Esophagus muscularis mucosa (tissue), 4 donors: ENCODE data around the gene ENOSF1. TPM values are rescaled to one million over a fixed set of nuclear protein-coding genes. Genes with fewer than 3 reads are reported as not detected.

Experiments used
- DNase-seq: peaks from one replicate; pipeline ENCODE4 v3.0.0-alpha.2; 2017; ENCODE audit errors: extremely low spot score
- H3K27ac ChIP-seq, 4 donors: fragments of 200-600 bp; sonication (generic); replicated peaks in 1 of 4; 1 replicate in 3 of 4; 2 replicates in 1 of 4; pipeline ENCODE4 v1.5.1; 2016 to 2019; ENCODE audit warnings: mild to moderate bottlenecking in 1 of 4
- H3K27me3 ChIP-seq, 4 donors: fragments of 200-600 bp; sonication (generic); one replicate each; pipeline versions ENCODE4 v1.5.1 to v1.6.0; 2016 to 2019
- H3K36me3 ChIP-seq, 4 donors: fragments of 200-600 bp; sonication (generic); one replicate each; pipeline ENCODE4 v1.5.1; 2016 to 2019
- H3K4me1 ChIP-seq, 4 donors: fragments of 200-600 bp; sonication (generic); one replicate each; pipeline ENCODE4 v1.5.1; 2016 to 2019
- H3K4me3 ChIP-seq, 4 donors: fragments of 200-600 bp; sonication (generic); 1 replicate in 2 of 4; 2 replicates in 2 of 4; pipeline ENCODE4 v1.5.1; 2016 to 2019; ENCODE audit warnings: mild to moderate bottlenecking in 4 of 4, moderate library complexity in 1 of 4
- H3K9me3 ChIP-seq, 4 donors: fragments of 200-600 bp; sonication (generic); 1 replicate in 3 of 4; 2 replicates in 1 of 4; pipeline ENCODE4 v1.5.1; 2016 to 2019
- EP300 ChIP-seq: sonication (generic); formaldehyde crosslinking; IDR thresholded peaks from one replicate; pipeline ENCODE4 v1.6.1; 2017; ENCODE audit warnings: antibody characterized with exemption
- POLR2A ChIP-seq: fragments of 450-650 bp; IDR thresholded peaks from one replicate; pipeline ENCODE4 v1.6.1; 2017; ENCODE audit warnings: antibody characterized with exemption, moderate library complexity, mild to moderate bottlenecking, low read depth
- POLR2AphosphoS5 ChIP-seq, 2 donors: sonication (generic); formaldehyde crosslinking; IDR thresholded peaks; one replicate each; pipeline ENCODE4 v1.6.1; 2017; ENCODE audit warnings: antibody characterized with exemption in 2 of 2
- WGBS: methylation state at CpG from one replicate; pipeline ENCODE4 v1.1.5; 2018; 5-methylcytosine and 5-hydroxymethylcytosine counted together
- intact Hi-C: fragments of 100-400 bp; cut with DNase I; formaldehyde crosslinking; loops from one replicate; pipeline ENCODE4 v1.15.1; 2023
- total RNA-seq, 4 donors: library from RNA; depleted of rRNA; stranded (reverse); fragments of >200 nt; gene quantifications; one replicate each; pipeline versions ENCODE4 v1.1.0 to v1.2.1, GENCODE V29; 2016
- TF ChIP-seq, protein P1 (sequence below), 3 experiments: fragments of 200-600 bp in 2 of 3; fragments of 450-650 bp in 1 of 3; sonication (generic) in 2 of 3; IDR thresholded peaks; one replicate each; pipeline ENCODE4 v1.5.1; 2017 to 2019; ENCODE audit warnings: antibody characterized with exemption in 3 of 3, mild to moderate bottlenecking in 2 of 3, moderate library complexity in 1 of 3

Gene ENOSF1
- total RNA-seq, 4 donors from 2014 or later, result 21.6 to 53.2 (median 26.1) TPM

DNA sequence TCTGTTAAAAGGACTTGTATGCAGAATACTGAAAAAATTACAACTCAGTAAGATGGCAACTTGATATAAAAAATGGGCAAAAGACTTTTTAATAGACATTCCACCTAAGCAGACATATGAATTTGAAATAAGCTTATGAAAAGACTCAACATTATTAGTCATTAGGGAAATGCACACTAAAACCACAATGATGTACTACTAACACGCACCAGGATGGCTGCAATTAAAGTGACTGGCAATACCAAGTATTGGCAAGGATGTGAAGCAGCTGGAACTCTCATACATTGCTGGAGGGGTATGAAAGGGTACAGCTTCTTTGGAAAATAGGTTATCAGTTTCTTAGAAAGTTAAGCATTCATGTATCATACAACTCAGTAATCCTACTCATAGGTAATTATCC lies 3.2 kb upstream of the ENOSF1 start:
- H3K4me1 ChIP-seq, result peaks cover 5 to 14% (median 12%) of the 10 kb centered on the region in 4 donors
- no peaks in the 10 kb centered on the region for H3K9me3 ChIP-seq
- intact Hi-C loops, result no loop called here
- no peak overlapping the region for H3K4me3 ChIP-seq
- TF ChIP-seq EP300 (no peak), POLR2AphosphoS5 (IDR thresholded peaks at IDR 0.05) (no peak)
- no peak for DNase-seq
- peaks cover 0 to 6% (median 0%) of the 10 kb centered on the region in 4 donors for H3K36me3 ChIP-seq
- H3K27me3 ChIP-seq, result no peaks in the 10 kb centered on the region
- 72% methylated on average over 1 of the region's 1 CpG for WGBS
- H3K27ac ChIP-seq, result no peak overlapping the region

DNA sequence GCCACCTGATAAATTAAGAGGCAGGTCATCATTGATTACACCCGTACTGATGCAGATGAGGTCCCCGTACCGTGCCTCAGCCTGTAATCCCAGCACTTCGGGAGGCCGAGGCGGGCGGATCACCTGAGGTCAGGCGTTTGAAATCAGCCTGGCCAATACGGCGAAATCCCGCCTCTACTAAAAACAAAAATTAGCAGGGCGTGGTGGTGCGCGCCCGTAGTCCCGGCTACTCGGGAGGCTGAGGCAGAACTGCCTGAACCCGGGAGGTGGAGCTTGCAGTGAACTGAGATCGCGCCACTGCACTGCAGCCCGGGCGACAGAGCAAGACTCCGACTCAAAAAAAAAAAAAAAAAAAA lies 683 bp upstream of the ENOSF1 start:
- 87% methylated on average over 23 of the region's 23 CpGs for WGBS
- H3K27me3 ChIP-seq, result no peaks in the 10 kb centered on the region
- intact Hi-C loops, result no loop called here
- peak overlapping the region; percentile 80 to 90 (median 86) for H3K27ac ChIP-seq
- peaks cover 0 to 9% (median 3%) of the 10 kb centered on the region in 4 donors for H3K36me3 ChIP-seq
- H3K9me3 ChIP-seq, result no peaks in the 10 kb centered on the region
- H3K4me3 ChIP-seq, result peak overlapping the region; percentile 61 to 73 (median 70)
- TF ChIP-seq EP300 (no peak), POLR2AphosphoS5 (IDR thresholded peaks at IDR 0.05) (no peak), POLR2A (no peak)
- TF ChIP-seq, protein P1, sequence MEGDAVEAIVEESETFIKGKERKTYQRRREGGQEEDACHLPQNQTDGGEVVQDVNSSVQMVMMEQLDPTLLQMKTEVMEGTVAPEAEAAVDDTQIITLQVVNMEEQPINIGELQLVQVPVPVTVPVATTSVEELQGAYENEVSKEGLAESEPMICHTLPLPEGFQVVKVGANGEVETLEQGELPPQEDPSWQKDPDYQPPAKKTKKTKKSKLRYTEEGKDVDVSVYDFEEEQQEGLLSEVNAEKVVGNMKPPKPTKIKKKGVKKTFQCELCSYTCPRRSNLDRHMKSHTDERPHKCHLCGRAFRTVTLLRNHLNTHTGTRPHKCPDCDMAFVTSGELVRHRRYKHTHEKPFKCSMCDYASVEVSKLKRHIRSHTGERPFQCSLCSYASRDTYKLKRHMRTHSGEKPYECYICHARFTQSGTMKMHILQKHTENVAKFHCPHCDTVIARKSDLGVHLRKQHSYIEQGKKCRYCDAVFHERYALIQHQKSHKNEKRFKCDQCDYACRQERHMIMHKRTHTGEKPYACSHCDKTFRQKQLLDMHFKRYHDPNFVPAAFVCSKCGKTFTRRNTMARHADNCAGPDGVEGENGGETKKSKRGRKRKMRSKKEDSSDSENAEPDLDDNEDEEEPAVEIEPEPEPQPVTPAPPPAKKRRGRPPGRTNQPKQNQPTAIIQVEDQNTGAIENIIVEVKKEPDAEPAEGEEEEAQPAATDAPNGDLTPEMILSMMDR (IDR thresholded peaks at IDR 0.05), result no peak
- H3K4me1 ChIP-seq, result peaks cover 10 to 26% (median 23%) of the 10 kb centered on the region in 4 donors
- DNase-seq, result no peak

DNA sequence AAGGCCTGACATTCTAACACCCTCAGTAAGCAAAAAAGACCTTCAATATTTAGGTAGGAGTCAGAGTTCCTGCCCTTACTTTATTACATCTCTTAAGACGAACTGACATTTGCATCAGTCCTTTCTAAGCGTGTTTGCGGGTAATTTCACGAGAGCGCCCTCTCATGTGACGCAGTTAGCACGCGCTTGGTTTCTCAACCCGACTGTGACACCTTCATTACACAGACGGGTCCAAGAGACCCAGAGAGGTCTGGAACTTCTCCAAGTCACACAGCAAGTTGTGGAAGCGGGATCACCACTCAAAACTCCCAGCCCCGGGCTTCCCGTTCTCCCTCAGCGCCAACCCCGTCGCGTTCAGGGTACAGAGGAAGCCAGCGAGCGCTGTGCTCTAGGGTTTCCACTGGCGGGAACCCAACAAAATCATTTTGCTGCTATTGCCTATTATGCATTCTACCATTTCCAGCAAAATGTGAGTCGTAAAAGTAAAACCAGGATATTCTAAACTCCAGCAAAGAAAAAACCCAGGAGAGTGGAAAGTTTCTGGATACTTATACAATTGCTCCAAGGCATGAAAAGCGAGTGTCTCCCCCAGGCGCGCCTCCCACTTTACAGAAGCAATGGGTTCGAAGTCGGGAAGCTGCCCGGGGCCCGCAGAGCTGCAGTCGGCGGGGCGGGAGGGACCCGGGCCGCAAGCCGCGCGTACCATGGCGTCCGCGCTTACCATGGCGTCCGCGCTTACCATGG lies 601 bp downstream of the ENOSF1 start:
- TF ChIP-seq POLR2A (no peak), EP300 (peak; percentile 39), POLR2AphosphoS5 (IDR thresholded peaks at IDR 0.05) (peak; percentile 72 to 83)
- Histone ChIP-seq H3K4me3 (peak overlapping the region; percentile 61 to 73 (median 70)), H3K9me3 (no peaks in the 10 kb centered on the region), H3K27me3 (no peaks in the 10 kb centered on the region), H3K27ac (peak overlapping the region; percentile 80 to 90 (median 86)), H3K36me3 (peaks cover 0 to 9% (median 4%) of the 10 kb centered on the region in 4 donors), H3K4me1 (peaks cover 10 to 38% (median 27%) of the 10 kb centered on the region in 4 donors)
- WGBS, result 2% methylated on average over 18 of the region's 42 CpGs
- DNase-seq, result peak; percentile 95
- intact Hi-C loops, result no loop called here

DNA sequence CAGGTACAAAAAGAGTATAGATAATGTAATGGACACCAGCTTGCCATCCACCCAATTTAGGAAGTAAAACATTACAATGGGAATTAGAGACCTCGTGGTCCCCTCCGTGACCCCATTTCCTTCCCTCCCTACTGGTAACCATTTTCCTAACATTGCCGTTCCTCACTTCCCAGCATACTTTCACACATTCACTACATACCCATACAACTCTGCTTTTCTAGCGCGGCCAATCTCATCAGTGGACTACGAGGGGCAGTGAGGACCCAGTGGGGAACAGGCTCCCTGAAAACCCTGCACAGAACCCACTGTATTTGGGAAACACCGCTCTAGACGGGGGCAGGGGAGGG lies 1.1 kb downstream of the ENOSF1 start:
- H3K27me3 ChIP-seq, result no peaks in the 10 kb centered on the region
- intact Hi-C loops, result no loop called here
- TF ChIP-seq POLR2AphosphoS5 (IDR thresholded peaks at IDR 0.05) (no peak), POLR2A (no peak), EP300 (no peak)
- TF ChIP-seq, protein P1 (IDR thresholded peaks at IDR 0.05), result no peak
- peak overlapping the region; percentile 80 to 90 (median 86) for H3K27ac ChIP-seq
- DNase-seq, result no peak
- H3K4me3 ChIP-seq, result peak overlapping the region; percentile 61 to 73 (median 70)
- H3K4me1 ChIP-seq, result peaks cover 10 to 43% (median 30%) of the 10 kb centered on the region in 4 donors
- H3K9me3 ChIP-seq, result no peaks in the 10 kb centered on the region
- peaks cover 0 to 9% (median 4%) of the 10 kb centered on the region in 4 donors for H3K36me3 ChIP-seq
- 5% methylated on average over 8 of the region's 8 CpGs for WGBS

DNA sequence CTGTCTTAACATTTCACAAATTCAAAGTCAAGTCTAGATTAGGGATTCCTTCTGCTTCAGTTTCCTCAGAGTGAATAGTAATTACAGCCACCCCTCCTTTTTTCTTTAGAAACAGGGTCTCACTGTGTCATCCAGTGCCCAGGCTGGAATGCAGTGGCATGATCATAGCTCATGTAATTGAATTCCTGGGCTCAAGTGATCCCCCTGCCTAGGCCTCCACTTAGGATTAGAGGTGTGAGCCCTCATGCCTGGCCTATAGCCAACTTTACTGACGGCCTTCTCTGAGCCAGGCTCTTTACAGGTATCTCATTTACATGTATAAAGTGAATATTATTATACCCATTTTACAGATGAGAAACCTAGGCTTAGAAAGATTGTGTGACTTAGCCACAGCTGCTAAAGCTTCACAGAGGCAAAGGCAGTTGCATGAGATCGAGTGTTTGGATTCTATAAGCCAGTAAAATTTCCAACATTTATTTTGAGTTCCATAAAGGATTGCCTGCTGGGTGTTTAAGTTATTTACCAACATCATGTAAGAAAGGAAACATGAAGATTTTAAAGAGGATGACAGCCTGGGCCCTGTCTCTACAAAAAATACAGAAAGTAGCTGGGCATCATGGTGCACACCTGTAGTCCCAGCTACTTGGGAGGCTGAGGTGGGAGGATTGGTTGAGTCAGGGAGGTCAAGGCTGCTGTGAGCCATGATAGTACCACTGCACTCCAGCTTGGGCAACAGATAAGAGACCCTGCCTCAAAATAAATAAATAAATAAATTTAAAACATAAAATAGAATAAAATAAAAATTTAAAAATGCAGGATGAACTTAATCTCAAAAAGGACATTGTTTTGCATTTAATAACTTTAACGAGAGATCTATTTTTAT lies 1.8 kb downstream of the ENOSF1 start:
- Histone ChIP-seq H3K9me3 (no peaks in the 10 kb centered on the region), H3K4me3 (peak overlapping the region; percentile 61 to 73 (median 70)), H3K4me1 (peaks cover 10 to 48% (median 30%) of the 10 kb centered on the region in 4 donors), H3K27me3 (no peaks in the 10 kb centered on the region), H3K27ac (peak overlapping the region; percentile 80 to 90 (median 86)), H3K36me3 (peaks cover 0 to 13% (median 6%) of the 10 kb centered on the region in 4 donors)
- no peak for TF ChIP-seq EP300
- no peak for TF ChIP-seq POLR2A
- TF ChIP-seq POLR2AphosphoS5 (IDR thresholded peaks at IDR 0.05), result no peak
- 70% methylated on average over 3 of the region's 3 CpGs for WGBS
- no peak for DNase-seq
- intact Hi-C loops, result no loop called here
